Measurements from ENCODE around the gene PTPN6. TPM values are rescaled to one million over a fixed set of nuclear protein-coding genes. Genes with fewer than 3 reads are reported as not detected.

The PTPN6 gene
- total RNA-seq, 3 donors from 2014 or later: 37.4 to 61.7 (median 51.7) TPM

DNA sequence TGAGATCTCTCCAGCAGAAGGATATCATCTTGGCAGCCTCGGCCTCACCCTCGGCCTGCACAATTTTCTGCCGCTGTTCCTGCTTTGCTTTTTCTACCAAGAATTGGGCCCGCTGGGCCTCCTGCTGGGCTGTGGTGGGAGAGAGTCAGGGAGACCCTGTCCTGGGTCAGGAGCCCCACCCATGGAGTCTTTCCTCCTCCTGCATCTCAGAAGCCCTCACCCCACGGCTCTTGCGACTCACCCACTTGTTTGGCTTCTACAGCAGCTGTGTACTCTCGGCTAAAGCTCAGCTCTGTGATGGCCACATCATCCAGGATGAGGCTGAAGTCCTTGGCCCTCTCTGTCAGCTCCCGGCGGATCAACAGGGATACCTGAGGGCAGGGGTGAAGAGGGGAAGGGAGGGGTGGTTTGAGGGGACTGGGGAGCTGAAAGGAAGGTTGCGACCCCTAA is 16.5 kb downstream of the PTPN6 start:
- H3K4me1 ChIP-seq (ENCODE audit: low read depth): peaks cover 34% of the 10 kb centered on the region
- no peak overlapping the region for H3K4me3 ChIP-seq
- DNase-seq (no peak), ATAC-seq (no peak)
- intact Hi-C loops (cut with DNase I, micrococcal nuclease): no loop called here
- H3K36me3 ChIP-seq (ENCODE audit: low read depth): no peaks in the 10 kb centered on the region
- no peaks in the 10 kb centered on the region for H3K9me3 ChIP-seq
- TF ChIP-seq, protein P1, sequence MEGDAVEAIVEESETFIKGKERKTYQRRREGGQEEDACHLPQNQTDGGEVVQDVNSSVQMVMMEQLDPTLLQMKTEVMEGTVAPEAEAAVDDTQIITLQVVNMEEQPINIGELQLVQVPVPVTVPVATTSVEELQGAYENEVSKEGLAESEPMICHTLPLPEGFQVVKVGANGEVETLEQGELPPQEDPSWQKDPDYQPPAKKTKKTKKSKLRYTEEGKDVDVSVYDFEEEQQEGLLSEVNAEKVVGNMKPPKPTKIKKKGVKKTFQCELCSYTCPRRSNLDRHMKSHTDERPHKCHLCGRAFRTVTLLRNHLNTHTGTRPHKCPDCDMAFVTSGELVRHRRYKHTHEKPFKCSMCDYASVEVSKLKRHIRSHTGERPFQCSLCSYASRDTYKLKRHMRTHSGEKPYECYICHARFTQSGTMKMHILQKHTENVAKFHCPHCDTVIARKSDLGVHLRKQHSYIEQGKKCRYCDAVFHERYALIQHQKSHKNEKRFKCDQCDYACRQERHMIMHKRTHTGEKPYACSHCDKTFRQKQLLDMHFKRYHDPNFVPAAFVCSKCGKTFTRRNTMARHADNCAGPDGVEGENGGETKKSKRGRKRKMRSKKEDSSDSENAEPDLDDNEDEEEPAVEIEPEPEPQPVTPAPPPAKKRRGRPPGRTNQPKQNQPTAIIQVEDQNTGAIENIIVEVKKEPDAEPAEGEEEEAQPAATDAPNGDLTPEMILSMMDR (IDR thresholded peaks at IDR 0.05): no peak

DNA sequence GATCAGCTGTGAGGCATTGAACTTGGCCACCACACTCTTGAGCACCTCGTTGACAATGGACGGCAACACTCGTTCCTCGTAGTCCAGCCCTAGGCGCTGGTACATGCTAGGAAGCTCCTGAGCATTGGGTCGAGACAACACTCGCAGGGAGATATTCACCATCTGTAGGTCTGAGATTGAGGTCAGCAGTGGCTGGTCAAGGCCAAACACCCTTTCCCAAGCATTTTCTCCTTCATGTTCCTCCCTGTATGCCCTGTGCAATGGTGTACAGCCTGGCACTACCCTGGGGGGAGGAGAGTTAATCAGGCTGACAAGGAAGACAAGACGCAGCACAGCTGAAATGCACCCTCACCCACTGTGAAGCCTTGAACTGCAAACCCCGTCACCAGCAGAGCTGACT is 17.3 kb downstream of the PTPN6 start:
- intact Hi-C loops (cut with DNase I, micrococcal nuclease): no loop called here
- no peak overlapping the region for H3K4me3 ChIP-seq

DNA sequence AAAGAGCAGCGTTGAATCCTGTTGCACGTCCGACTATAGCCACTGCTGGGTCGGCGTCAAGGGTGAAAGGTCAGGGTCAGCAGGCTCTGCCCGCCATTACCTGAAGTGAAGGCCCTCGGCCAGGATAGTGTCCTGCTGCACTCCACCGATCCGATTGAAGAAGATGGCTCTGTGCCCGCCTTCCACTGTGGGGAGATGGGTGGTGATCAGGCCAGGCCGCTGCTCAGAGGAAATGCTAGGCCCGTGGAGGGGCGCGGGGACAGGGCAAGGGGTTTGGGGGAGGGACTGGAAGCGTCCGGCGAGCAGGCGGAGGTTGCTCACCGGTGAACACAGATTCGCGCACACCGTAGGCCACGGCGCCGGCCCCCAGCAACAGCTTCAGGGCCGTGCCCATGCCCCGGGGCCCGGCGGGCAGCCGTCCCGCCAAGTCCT is 19.0 kb downstream of the PTPN6 start:
- intact Hi-C loops (cut with DNase I, micrococcal nuclease): no loop called here
- peak; percentile 35 for ATAC-seq
- no peaks in the 10 kb centered on the region for H3K9me3 ChIP-seq
- peak overlapping the region; percentile 60 for H3K4me3 ChIP-seq
- H3K4me1 ChIP-seq (ENCODE audit: low read depth): peaks cover 34% of the 10 kb centered on the region
- H3K36me3 ChIP-seq (ENCODE audit: low read depth): no peaks in the 10 kb centered on the region
- TF ChIP-seq, protein P1 (IDR thresholded peaks at IDR 0.05): no peak
- peak in 1 of 3 donors; percentile 51 for DNase-seq

More for the DNA sequence above, 17.3 kb downstream of the PTPN6 start:
- no peaks in the 10 kb centered on the region for H3K9me3 ChIP-seq
- DNase-seq (no peak), ATAC-seq (no peak)
- peaks cover 34% of the 10 kb centered on the region for H3K4me1 ChIP-seq (ENCODE audit: low read depth)
- H3K36me3 ChIP-seq (ENCODE audit: low read depth): no peaks in the 10 kb centered on the region
- TF ChIP-seq, protein P1 (IDR thresholded peaks at IDR 0.05): no peak

DNA sequence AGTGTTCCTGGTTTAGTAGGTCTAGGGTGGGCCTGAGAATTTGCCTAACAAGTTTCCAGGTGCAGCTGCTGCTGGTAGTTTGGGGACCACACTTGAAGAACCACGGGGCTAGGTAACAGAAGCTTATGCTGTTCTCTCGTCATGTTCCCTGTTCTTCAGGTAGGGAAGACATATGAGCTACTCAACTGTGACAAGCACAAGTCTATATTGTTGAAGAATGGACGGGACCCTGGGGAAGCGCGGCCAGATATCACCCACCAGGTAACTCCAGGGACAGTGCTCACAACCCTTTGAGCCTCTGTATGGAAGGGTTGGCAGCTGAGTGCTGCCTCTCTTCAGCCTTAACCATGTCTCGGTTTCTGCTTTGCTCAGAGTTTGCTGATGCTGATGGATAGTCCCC is 23.0 kb downstream of the PTPN6 start:
- H3K9me3 ChIP-seq: no peaks in the 10 kb centered on the region
- TF ChIP-seq, protein P1 (IDR thresholded peaks at IDR 0.05): no peak
- peaks cover 12% of the 10 kb centered on the region for H3K4me1 ChIP-seq (ENCODE audit: low read depth)
- intact Hi-C loops (cut with DNase I, micrococcal nuclease): no loop called here
- no peak overlapping the region for H3K4me3 ChIP-seq
- no peaks in the 10 kb centered on the region for H3K36me3 ChIP-seq (ENCODE audit: low read depth)
- DNase-seq: no peak
- ATAC-seq: no peak

DNA sequence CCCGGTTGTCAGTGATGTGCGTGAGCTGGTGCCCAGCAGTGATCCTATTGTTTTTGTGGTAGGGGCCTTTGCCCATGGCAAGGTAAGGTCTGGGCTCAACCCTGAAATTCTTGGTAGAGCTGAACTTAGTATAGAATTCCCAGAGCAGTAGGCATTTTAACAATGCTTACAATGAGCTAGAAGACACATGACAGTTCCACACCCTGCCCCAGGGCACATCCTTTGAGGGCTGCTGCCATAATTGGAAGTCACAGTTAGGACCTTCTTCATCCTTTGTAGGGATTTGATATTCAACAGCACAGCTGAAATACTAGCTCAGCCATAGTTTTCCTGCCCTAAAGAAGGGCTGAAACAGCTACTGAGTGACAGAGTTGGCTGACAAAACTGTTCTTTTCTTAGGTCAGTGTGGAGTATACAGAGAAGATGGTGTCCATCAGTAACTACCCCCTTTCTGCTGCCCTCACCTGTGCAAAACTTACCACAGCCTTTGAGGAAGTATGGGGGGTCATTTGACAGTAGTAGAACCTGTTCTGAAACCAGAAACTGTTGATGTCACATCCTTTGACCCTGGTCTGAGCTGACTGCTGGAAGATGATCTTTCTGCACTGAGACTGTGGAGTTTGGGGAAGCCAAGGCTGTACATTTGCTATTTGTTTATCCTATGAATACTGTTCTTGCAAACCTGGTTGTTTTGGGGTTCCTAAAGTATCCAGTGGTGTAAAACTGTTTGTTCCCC is 24.3 kb downstream of the PTPN6 start:
- Histone ChIP-seq H3K9me3 (no peaks in the 10 kb centered on the region), H3K4me1 (ENCODE audit: low read depth) (peaks cover 12% of the 10 kb centered on the region), H3K4me3 (no peak overlapping the region), H3K36me3 (ENCODE audit: low read depth) (no peaks in the 10 kb centered on the region)
- intact Hi-C loops (cut with DNase I, micrococcal nuclease): no loop called here
- TF ChIP-seq, protein P1 (IDR thresholded peaks at IDR 0.05): no peak
- no peak for ATAC-seq
- no peak for DNase-seq

Measured in mucosa of descending colon (tissue), 3 donors.